Loucy (cell line): ENCODE measurements around the gene HOXA9.
A peak's percentile ranks its signal among the peaks of the same experiment; 100 is the strongest.

Experiments
- CTCF ChIP-seq: fragments of 200-600 bp; sonication (generic); conservative IDR thresholded peaks from 2 replicates; pipeline ENCODE4 v1.5.1; 2014; ENCODE audit warnings: mild to moderate bottlenecking, antibody characterized with exemption, low read length
- EZH2phosphoT487 ChIP-seq: fragments of 200-600 bp; IDR thresholded peaks from 2 replicates; pipeline ENCODE4 v1.6.1; 2018; ENCODE audit warnings: antibody characterized with exemption, mild to moderate bottlenecking, moderate library complexity, borderline replicate concordance

DNA sequence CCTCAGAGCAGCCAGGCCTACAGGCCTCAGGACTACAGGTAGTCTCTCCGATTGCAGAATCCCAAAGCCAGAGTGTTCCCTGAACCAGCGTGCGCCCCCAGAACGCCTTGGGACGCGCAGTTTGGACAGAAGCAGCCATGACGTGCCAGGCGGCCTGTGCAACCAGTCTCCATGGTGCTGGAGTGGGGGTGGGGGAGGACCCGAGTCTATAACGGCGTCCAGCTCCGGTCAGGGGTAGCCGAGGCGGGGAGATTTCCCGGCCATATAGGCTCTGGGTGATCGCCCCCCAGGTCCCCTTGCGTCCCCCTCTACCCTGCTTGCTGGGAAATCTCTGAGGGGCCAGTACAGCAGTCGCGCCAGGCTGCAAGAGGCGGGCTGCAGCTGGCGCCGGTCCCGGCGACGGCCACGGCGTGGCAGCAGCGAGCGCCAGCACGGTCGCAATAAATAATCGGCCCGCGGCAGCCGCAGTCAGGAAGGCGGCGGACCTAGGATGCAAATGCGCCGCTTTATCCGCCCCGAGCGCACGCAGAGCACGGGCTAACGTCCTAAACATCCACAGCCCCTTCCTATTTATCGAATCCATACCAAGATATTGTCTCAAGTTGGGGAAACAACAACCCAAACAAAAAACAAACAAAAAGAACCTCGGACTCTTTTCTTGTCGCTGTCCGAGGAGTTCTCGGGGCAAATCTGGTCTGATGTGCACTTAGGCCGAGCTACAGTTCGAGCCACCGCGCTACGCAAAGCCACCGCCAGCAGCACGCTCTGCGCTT, 14.6 kb downstream of the HOXA9 start:
- TF ChIP-seq CTCF, result peak; percentile 70
- no peak for TF ChIP-seq EZH2phosphoT487
